RWPE1 (cell line): ENCODE measurements around the gene NDUFS2.

Source experiments
- CTCF ChIA-PET: fragments of 350-600 bp; sonication (Branson Sonifier 250); formaldehyde crosslinking; extraction: SDS; loops from one replicate; lab custom pipeline; 2021; lab: Yijun Ruan, JAX
- POLR2A ChIA-PET: fragments of 400-600 bp; formaldehyde crosslinking; extraction: SDS; loops from one replicate; lab custom pipeline; 2020; ENCODE audit warnings: antibody characterized with exemption; ENCODE audit not compliant: low non-redundant PET; lab: Yijun Ruan, JAX
- DNase-seq: peaks from one replicate; pipeline ENCODE4 v3.0.0; 2012; ENCODE audit warnings: low spot score
- H3K27ac ChIP-seq: fragments of 450-650 bp; 2 replicates; pipeline ENCODE4 v1.5.1; 2017
- TF ChIP-seq, protein P1 (sequence below): fragments of 450-650 bp; conservative IDR thresholded peaks from 2 replicates; pipeline ENCODE4 v1.5.1; 2017; ENCODE audit warnings: low read depth, mild to moderate bottlenecking

Gene NDUFS2

GRCh38 chr1:161200421-161200991 is 1.7 kb upstream of the NDUFS2 start:
- ChIA-PET POLR2A (no interaction called here), CTCF (interaction anchor here (0.6 to 1.5 kb wide), 3 partner anchors 14 to 1114 kb away, joined by 3 to 10 read pairs (median 4); no protein-coding TSS in a partner anchor)
- peak overlapping the region; percentile 94 for H3K27ac ChIP-seq
- TF ChIP-seq, protein P1, sequence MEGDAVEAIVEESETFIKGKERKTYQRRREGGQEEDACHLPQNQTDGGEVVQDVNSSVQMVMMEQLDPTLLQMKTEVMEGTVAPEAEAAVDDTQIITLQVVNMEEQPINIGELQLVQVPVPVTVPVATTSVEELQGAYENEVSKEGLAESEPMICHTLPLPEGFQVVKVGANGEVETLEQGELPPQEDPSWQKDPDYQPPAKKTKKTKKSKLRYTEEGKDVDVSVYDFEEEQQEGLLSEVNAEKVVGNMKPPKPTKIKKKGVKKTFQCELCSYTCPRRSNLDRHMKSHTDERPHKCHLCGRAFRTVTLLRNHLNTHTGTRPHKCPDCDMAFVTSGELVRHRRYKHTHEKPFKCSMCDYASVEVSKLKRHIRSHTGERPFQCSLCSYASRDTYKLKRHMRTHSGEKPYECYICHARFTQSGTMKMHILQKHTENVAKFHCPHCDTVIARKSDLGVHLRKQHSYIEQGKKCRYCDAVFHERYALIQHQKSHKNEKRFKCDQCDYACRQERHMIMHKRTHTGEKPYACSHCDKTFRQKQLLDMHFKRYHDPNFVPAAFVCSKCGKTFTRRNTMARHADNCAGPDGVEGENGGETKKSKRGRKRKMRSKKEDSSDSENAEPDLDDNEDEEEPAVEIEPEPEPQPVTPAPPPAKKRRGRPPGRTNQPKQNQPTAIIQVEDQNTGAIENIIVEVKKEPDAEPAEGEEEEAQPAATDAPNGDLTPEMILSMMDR, result no peak
- DNase-seq, result no peak

DNA sequence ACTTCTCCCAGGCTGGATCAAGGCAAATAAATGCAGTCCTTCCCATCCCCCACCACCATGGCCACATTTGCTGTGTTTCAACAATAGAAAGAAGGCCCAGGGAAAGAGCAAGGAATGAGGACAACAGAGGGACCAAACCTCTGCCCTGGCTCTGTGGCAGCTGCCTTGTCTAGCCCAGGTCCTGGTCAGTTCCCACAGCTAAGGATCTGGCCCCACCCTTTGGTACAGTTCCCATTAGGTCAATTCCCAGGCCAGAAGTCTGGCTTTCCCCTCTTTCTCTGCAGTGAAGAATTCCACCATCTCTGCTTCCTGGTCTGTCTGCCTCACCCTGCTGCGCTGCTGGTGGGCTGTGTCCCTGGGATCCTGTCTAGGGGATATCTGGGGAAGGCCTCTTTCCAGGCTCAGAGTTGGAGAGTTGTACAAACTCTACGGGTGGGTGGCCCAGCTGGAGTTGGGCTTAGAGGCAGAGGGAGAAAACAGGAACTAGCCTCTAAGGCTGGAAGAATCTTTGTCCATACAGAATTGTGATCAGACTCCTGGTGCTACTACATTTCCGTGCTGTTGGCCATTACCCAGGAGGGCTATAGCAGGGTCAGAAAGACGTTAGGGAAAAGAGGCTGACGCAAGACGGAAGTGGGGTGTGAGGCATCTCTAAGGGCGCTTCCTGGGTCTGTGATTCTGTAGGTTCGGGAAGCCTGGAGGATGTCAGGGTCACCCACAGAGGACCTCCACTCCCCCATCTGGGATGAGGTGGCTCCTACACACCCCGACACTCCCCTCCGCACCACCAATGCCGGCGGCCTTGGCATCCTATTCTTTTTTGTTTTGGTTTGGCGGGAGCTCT is 953 bp upstream of the NDUFS2 start:
- DNase-seq, result no peak
- H3K27ac ChIP-seq, result peak overlapping the region; percentile 94
- TF ChIP-seq, protein P1, result no peak
- ChIA-PET POLR2A (interaction anchor here (0.6 kb wide), 1 partner anchor 19 kb away, joined by 3 read pairs; no protein-coding TSS in a partner anchor), CTCF (interaction anchor here (0.6 to 1.5 kb wide), 4 partner anchors 90 to 1115 kb away, joined by 3 to 10 read pairs (median 4); no protein-coding TSS in a partner anchor)

- no peak overlapping the region for H3K27ac ChIP-seq
- TF ChIP-seq, protein P1, result no peak
- CTCF ChIA-PET, result interaction anchor here (1.1 to 1.2 kb wide), 2 partner anchors 19 to 59 kb away, joined by 3 to 4 read pairs; partner anchors contain the start of gene TOMM40L
- DNase-seq, result no peak
- POLR2A ChIA-PET, result no interaction called here
These were observed 4.4 kb downstream of the NDUFS2 start for GRCh38 chr1:161206411-161207140.

- ChIA-PET POLR2A (no interaction called here), CTCF (no interaction called here)
- H3K27ac ChIP-seq, result 0 out of 2 replicates have a peak overlapping the region, but pooled peaks have one; percentile 18
- TF ChIP-seq, protein P1, result no peak
- DNase-seq, result no peak
These were observed 5.0 kb downstream of the NDUFS2 start for GRCh38 chr1:161207173-161207572.

DNA sequence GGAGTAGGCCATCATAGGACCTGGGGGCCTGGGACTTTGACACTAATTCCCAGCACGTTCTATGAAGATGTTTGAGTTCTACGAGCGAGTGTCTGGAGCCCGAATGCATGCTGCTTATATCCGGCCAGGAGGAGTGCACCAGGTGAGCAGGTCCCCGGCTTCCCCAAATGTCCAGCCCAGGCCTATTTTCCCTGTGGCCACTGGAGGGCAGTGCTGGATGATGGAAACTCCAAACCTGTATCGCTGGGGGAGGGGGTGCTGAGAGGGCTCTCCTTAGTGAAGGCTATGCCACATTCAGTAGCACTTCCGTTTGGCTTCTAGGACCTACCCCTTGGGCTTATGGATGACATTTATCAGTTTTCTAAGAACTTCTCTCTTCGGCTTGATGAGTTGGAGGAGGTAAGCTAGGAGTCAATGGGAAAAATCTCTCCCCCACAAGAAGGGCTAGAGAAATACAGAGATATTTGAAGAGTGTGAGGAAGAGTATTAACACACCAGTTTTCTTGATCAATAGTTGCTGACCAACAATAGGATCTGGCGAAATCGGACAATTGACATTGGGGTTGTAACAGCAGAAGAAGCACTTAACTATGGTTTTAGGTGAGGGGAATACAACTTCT is 7.7 kb downstream of the NDUFS2 start:
- TF ChIP-seq, protein P1, result peak; percentile 88
- DNase-seq, result peak; percentile 85
- ChIA-PET POLR2A (no interaction called here), CTCF (interaction anchor here (0.6 to 1.3 kb wide), 4 partner anchors 9 to 69 kb away, joined by 3 to 6 read pairs (median 4); partner anchors contain the start of gene TOMM40L)
- no peak overlapping the region for H3K27ac ChIP-seq
